ENCODE data around the gene SENP5. TPM values are rescaled to one million over a fixed set of nuclear protein-coding genes. Genes with fewer than 3 reads are reported as not detected.

Gene SENP5
- total and polyA plus RNA-seq, 9 of the 15 experiments (the other 6 are each of a cell fraction or from before 2014, with no cell fraction given): 18.3 to 59.7 (median 35.8) TPM

GRCh38 chr3:196867507-196868296 is at the start of gene SENP5 (continued):
- TF ChIP-seq RB1 (IDR thresholded peaks at IDR 0.05; ENCODE audit: low read depth): peak; percentile 76
- TF ChIP-seq SIN3A (IDR thresholded peaks at IDR 0.05; ENCODE audit: borderline replicate concordance in 2 of 2, control insufficient read depth in 1 of 2, low read depth in 2 of 2, low read length in 2 of 2): peak in 1 of 2 experiments; percentile 92; a peak in 1 of 4 replicates
- TF ChIP-seq NFRKB (IDR thresholded peaks at IDR 0.05; ENCODE audit: low read depth): peak; percentile 54; the same call in 1 of the 2 replicates
- no peak for TF ChIP-seq CCAR2 (IDR thresholded peaks at IDR 0.05; ENCODE audit: low read depth, low read length)
- TF ChIP-seq, protein P1, sequence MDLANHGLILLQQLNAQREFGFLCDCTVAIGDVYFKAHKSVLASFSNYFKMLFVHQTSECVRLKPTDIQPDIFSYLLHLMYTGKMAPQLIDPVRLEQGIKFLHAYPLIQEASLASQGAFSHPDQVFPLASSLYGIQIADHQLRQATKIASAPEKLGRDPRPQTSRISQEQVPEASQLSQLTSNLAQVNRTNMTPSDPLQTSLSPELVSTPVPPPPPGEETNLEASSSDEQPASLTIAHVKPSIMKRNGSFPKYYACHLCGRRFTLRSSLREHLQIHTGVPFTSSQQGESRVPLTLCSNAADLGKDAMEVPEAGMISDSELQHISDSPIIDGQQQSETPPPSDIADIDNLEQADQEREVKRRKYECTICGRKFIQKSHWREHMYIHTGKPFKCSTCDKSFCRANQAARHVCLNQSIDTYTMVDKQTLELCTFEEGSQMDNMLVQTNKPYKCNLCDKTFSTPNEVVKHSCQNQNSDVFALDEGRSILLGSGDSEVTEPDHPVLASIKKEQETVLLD (IDR thresholded peaks at IDR 0.05): 0 out of 2 replicates have a peak, but pooled peaks have one; percentile 17
- TF ChIP-seq MAFG (tag; conservative IDR thresholded peaks at IDR 0.05): no peak
- peak; percentile 35; the same call in 1 of the 2 replicates for TF ChIP-seq ZNF431 (CRISPR knock-in tag; IDR thresholded peaks at IDR 0.05)
- no peak for TF ChIP-seq E4F1 (CRISPR knock-in tag; IDR thresholded peaks at IDR 0.05; ENCODE audit: borderline replicate concordance)
- no peak for TF ChIP-seq ZBTB34 (CRISPR knock-in tag; IDR thresholded peaks at IDR 0.05)
- TF ChIP-seq PHB (CRISPR knock-in tag; IDR thresholded peaks at IDR 0.05): no peak
- peak; percentile 82; the same call in 1 of the 2 replicates for TF ChIP-seq ELF2 (CRISPR knock-in tag; IDR thresholded peaks at IDR 0.05)
- TF ChIP-seq PHB2 (IDR thresholded peaks at IDR 0.05; ENCODE audit: low read depth): no peak
- TF ChIP-seq ZC3H4 (CRISPR knock-in tag; IDR thresholded peaks at IDR 0.05; ENCODE audit: borderline replicate concordance): 0 out of 2 replicates have a peak, but pooled peaks have one; percentile 34
- TF ChIP-seq, protein P2, sequence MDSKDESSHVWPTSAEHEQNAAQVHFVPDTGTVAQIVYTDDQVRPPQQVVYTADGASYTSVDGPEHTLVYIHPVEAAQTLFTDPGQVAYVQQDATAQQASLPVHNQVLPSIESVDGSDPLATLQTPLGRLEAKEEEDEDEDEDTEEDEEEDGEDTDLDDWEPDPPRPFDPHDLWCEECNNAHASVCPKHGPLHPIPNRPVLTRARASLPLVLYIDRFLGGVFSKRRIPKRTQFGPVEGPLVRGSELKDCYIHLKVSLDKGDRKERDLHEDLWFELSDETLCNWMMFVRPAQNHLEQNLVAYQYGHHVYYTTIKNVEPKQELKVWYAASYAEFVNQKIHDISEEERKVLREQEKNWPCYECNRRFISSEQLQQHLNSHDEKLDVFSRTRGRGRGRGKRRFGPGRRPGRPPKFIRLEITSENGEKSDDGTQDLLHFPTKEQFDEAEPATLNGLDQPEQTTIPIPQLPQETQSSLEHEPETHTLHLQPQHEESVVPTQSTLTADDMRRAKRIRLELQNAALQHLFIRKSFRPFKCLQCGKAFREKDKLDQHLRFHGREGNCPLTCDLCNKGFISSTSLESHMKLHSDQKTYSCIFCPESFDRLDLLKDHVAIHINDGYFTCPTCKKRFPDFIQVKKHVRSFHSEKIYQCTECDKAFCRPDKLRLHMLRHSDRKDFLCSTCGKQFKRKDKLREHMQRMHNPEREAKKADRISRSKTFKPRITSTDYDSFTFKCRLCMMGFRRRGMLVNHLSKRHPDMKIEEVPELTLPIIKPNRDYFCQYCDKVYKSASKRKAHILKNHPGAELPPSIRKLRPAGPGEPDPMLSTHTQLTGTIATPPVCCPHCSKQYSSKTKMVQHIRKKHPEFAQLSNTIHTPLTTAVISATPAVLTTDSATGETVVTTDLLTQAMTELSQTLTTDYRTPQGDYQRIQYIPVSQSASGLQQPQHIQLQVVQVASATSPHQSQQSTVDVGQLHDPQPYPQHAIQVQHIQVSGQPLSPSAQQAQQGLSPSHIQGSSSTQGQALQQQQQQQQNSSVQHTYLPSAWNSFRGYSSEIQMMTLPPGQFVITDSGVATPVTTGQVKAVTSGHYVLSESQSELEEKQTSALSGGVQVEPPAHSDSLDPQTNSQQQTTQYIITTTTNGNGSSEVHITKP (IDR thresholded peaks at IDR 0.05; ENCODE audit: partially characterized antibody): no peak
- TF ChIP-seq CTCF (IDR thresholded peaks at IDR 0.05 in 2 of 3, conservative IDR thresholded peaks at IDR 0.05 in 1 of 3; ENCODE audit: insufficient read depth in 2 of 3, low read depth in 1 of 3, low read length in 3 of 3): 0 out of 6 replicates have a peak, but pooled peaks of 1 of the 3 experiments have one; percentile 0

Data from K562 (cell line).